Adrenal gland (tissue), 5 donors: Measurements from ENCODE around the gene MRPS11.

Source experiments
- CTCF ChIP-seq, 6 experiments: fragments of 450-650 bp in 4 of 6; fragments of 200-600 bp in 2 of 6; sonication (generic) in 1 of 6; IDR thresholded peaks; 1 replicate in 5 of 6; 2 replicates in 1 of 6; pipeline versions ENCODE4 v1.5.1 to v1.8.0; 2016 to 2021; ENCODE audit warnings: antibody characterized with exemption in 6 of 6, mild to moderate bottlenecking in 2 of 6, moderate library complexity in 1 of 6
- POLR2A ChIP-seq, 2 donors: fragments of 450-650 bp; IDR thresholded peaks; one replicate each; pipeline ENCODE4 v1.6.1; 2017; ENCODE audit warnings: antibody characterized with exemption in 2 of 2, mild to moderate bottlenecking in 2 of 2, moderate library complexity in 1 of 2
- donor health status: DM: no; HTN: no; CAD: no.

DNA sequence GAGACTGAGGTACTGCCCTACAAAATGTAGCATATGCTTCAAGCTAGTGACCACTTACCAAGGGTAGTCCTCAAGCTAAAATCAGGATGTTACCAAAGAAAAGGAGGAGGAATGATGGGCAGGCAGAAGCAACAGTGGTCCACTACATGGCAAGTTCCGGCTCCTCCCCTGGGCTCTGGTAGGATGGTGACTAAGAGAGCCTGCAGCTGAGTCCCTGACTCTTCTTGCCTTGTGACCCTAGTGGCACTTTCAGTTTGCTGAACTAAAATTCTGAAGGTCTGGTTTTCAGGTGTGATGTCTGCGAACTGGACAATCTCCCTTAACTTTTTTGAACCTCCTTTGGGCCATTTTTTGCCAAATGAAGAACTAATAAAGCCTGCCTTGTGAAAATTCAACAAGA is 41.2 kb upstream of the MRPS11 start:
- TF ChIP-seq CTCF (IDR thresholded peaks at IDR 0.05): no peak
- TF ChIP-seq POLR2A (IDR thresholded peaks at IDR 0.05): no peak
